NCI-H128 (cell line): ENCODE results near the gene FAT1.
"Not testable (repeated sequence)": the region's sequence is repeated elsewhere in the genome, so short reads cannot be mapped to it uniquely, and the experiment has no call there.

Experiments
- DNase-seq: peaks from one replicate; lab custom pipeline; 2025; ENCODE audit not compliant: unreplicated experiment; lab: John Stamatoyannopoulos, UW

The FAT1 gene

GRCh38 chr4:186659935-186660334 is 63.7 kb downstream of the FAT1 start:
- no peak for DNase-seq

GRCh38 chr4:186659456-186659855 is 64.2 kb downstream of the FAT1 start:
- not testable (repeated sequence) for DNase-seq

GRCh38 chr4:186658657-186659056 is 65.0 kb downstream of the FAT1 start:
- no peak for DNase-seq

GRCh38 chr4:186657764-186658163 is 65.9 kb downstream of the FAT1 start:
- DNase-seq, result no peak

GRCh38 chr4:186653969-186654368 is 69.7 kb downstream of the FAT1 start:
- no peak for DNase-seq

- DNase-seq, result no peak
Measured at GRCh38 chr4:186651624-186652023, 72.0 kb downstream of the FAT1 start.

GRCh38 chr4:186651181-186651603 is 72.5 kb downstream of the FAT1 start:
- no peak for DNase-seq

GRCh38 chr4:186650401-186651180 is 73.1 kb downstream of the FAT1 start:
- no peak for DNase-seq

GRCh38 chr4:186647821-186648220 is 75.8 kb downstream of the FAT1 start:
- no peak for DNase-seq

GRCh38 chr4:186644737-186645261 is 78.9 kb downstream of the FAT1 start:
- DNase-seq, result no peak

GRCh38 chr4:186644311-186644638 is 79.4 kb downstream of the FAT1 start:
- no peak for DNase-seq

GRCh38 chr4:186643501-186644310 is 80.0 kb downstream of the FAT1 start:
- no peak for DNase-seq

- DNase-seq, result no peak
Measured at GRCh38 chr4:186642998-186643397, 80.7 kb downstream of the FAT1 start.

GRCh38 chr4:186642530-186642929 is 81.1 kb downstream of the FAT1 start:
- DNase-seq, result no peak

- DNase-seq, result no peak
Measured at GRCh38 chr4:186634591-186635128, 89.0 kb downstream of the FAT1 start.

- no peak for DNase-seq
Measured at GRCh38 chr4:186633844-186634243, 89.8 kb downstream of the FAT1 start.

- DNase-seq, result no peak
Measured at GRCh38 chr4:186630128-186630527, 93.5 kb downstream of the FAT1 start.

GRCh38 chr4:186628058-186628711 is 95.5 kb downstream of the FAT1 start:
- no peak for DNase-seq

- no peak for DNase-seq
Measured at GRCh38 chr4:186627226-186627865, 96.3 kb downstream of the FAT1 start.

GRCh38 chr4:186624951-186625350 is 98.7 kb downstream of the FAT1 start:
- no peak for DNase-seq

- no peak for DNase-seq
Measured at GRCh38 chr4:186623546-186623945, 100.1 kb downstream of the FAT1 start.
